Esophagus muscularis mucosa (tissue), 4 donors: ENCODE results near the gene KRT86. TPM values are rescaled to one million over a fixed set of nuclear protein-coding genes. Genes with fewer than 3 reads are reported as not detected.

Experiments
- DNase-seq: peaks from one replicate; pipeline ENCODE4 v3.0.0-alpha.2; 2017; ENCODE audit errors: extremely low spot score
- H3K27ac ChIP-seq, 4 donors: fragments of 200-600 bp; sonication (generic); replicated peaks in 1 of 4; 1 replicate in 3 of 4; 2 replicates in 1 of 4; pipeline ENCODE4 v1.5.1; 2016 to 2019; ENCODE audit warnings: mild to moderate bottlenecking in 1 of 4
- H3K27me3 ChIP-seq, 4 donors: fragments of 200-600 bp; sonication (generic); one replicate each; pipeline versions ENCODE4 v1.5.1 to v1.6.0; 2016 to 2019
- H3K36me3 ChIP-seq, 4 donors: fragments of 200-600 bp; sonication (generic); one replicate each; pipeline ENCODE4 v1.5.1; 2016 to 2019
- H3K4me1 ChIP-seq, 4 donors: fragments of 200-600 bp; sonication (generic); one replicate each; pipeline ENCODE4 v1.5.1; 2016 to 2019
- H3K4me3 ChIP-seq, 4 donors: fragments of 200-600 bp; sonication (generic); 1 replicate in 2 of 4; 2 replicates in 2 of 4; pipeline ENCODE4 v1.5.1; 2016 to 2019; ENCODE audit warnings: mild to moderate bottlenecking in 4 of 4, moderate library complexity in 1 of 4
- H3K9me3 ChIP-seq, 4 donors: fragments of 200-600 bp; sonication (generic); 1 replicate in 3 of 4; 2 replicates in 1 of 4; pipeline ENCODE4 v1.5.1; 2016 to 2019
- EP300 ChIP-seq: sonication (generic); formaldehyde crosslinking; IDR thresholded peaks from one replicate; pipeline ENCODE4 v1.6.1; 2017; ENCODE audit warnings: antibody characterized with exemption
- POLR2A ChIP-seq: fragments of 450-650 bp; IDR thresholded peaks from one replicate; pipeline ENCODE4 v1.6.1; 2017; ENCODE audit warnings: antibody characterized with exemption, moderate library complexity, mild to moderate bottlenecking, low read depth
- POLR2AphosphoS5 ChIP-seq, 2 donors: sonication (generic); formaldehyde crosslinking; IDR thresholded peaks; one replicate each; pipeline ENCODE4 v1.6.1; 2017; ENCODE audit warnings: antibody characterized with exemption in 2 of 2
- WGBS: methylation state at CpG from one replicate; pipeline ENCODE4 v1.1.5; 2018; 5-methylcytosine and 5-hydroxymethylcytosine counted together
- intact Hi-C: fragments of 100-400 bp; cut with DNase I; formaldehyde crosslinking; loops from one replicate; pipeline ENCODE4 v1.15.1; 2023
- total RNA-seq, 4 donors: library from RNA; depleted of rRNA; stranded (reverse); fragments of >200 nt; gene quantifications; one replicate each; pipeline versions ENCODE4 v1.1.0 to v1.2.1, GENCODE V29; 2016
- TF ChIP-seq, protein P1 (sequence below), 3 experiments: fragments of 200-600 bp in 2 of 3; fragments of 450-650 bp in 1 of 3; sonication (generic) in 2 of 3; IDR thresholded peaks; one replicate each; pipeline ENCODE4 v1.5.1; 2017 to 2019; ENCODE audit warnings: antibody characterized with exemption in 3 of 3, mild to moderate bottlenecking in 2 of 3, moderate library complexity in 1 of 3

KRT86 gene
- total RNA-seq, 4 donors from 2014 or later, result 0.29 to 0.33 TPM; not detected in 2

DNA sequence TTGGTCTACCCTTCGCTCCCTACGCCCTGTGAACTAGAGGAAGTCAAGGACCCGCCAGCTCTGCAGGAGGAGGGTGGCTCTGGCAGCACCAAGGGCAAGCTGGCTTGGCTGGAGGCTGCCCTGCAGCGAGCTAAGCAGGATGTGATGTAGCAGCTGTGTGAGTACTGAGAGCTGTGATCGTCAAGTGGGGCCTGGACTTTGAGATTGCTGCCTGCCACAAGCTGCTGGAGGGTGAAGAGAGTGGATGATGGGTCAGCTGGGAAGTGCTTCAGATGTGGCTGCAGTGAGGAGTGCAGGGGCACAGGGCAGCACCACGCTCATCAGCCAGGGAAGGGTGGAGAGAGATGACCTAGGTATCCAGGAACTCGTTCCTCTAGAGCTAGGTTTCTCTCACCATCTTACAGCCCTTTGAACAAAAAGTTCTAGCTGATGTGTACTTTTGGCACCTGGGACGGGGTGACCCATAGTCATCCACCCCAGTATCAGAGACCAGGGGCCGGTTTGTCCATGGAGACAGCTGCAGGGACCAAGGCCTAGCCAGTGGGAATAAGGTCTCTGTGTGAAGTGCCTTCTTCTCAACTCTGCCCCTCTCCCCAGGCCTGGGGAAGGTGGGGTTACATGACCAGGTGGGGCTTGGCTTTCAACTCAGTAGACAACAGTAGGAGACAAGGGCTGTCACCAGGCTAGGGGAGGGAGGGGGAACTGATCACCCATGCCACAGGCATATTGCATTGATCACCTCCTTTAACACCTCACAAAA is 3.2 kb downstream of the KRT86 start:
- Histone ChIP-seq H3K27me3 (no peaks in the 10 kb centered on the region), H3K4me1 (peaks cover 29 to 42% (median 37%) of the 10 kb centered on the region in 4 donors), H3K27ac (no peak overlapping the region), H3K36me3 (no peaks in the 10 kb centered on the region), H3K4me3 (no peak overlapping the region), H3K9me3 (no peaks in the 10 kb centered on the region)
- DNase-seq, result no peak
- WGBS, result 96% methylated on average over 6 of the region's 9 CpGs
- no peak for TF ChIP-seq POLR2A
- TF ChIP-seq, protein P1, sequence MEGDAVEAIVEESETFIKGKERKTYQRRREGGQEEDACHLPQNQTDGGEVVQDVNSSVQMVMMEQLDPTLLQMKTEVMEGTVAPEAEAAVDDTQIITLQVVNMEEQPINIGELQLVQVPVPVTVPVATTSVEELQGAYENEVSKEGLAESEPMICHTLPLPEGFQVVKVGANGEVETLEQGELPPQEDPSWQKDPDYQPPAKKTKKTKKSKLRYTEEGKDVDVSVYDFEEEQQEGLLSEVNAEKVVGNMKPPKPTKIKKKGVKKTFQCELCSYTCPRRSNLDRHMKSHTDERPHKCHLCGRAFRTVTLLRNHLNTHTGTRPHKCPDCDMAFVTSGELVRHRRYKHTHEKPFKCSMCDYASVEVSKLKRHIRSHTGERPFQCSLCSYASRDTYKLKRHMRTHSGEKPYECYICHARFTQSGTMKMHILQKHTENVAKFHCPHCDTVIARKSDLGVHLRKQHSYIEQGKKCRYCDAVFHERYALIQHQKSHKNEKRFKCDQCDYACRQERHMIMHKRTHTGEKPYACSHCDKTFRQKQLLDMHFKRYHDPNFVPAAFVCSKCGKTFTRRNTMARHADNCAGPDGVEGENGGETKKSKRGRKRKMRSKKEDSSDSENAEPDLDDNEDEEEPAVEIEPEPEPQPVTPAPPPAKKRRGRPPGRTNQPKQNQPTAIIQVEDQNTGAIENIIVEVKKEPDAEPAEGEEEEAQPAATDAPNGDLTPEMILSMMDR (IDR thresholded peaks at IDR 0.05), result no peak
- no peak for TF ChIP-seq EP300
- no peak for TF ChIP-seq POLR2AphosphoS5 (IDR thresholded peaks at IDR 0.05)
- intact Hi-C loops, result loop anchor here (5.0 kb wide), 2 partner anchors 55 to 120 kb away; no protein-coding TSS in a partner anchor

DNA sequence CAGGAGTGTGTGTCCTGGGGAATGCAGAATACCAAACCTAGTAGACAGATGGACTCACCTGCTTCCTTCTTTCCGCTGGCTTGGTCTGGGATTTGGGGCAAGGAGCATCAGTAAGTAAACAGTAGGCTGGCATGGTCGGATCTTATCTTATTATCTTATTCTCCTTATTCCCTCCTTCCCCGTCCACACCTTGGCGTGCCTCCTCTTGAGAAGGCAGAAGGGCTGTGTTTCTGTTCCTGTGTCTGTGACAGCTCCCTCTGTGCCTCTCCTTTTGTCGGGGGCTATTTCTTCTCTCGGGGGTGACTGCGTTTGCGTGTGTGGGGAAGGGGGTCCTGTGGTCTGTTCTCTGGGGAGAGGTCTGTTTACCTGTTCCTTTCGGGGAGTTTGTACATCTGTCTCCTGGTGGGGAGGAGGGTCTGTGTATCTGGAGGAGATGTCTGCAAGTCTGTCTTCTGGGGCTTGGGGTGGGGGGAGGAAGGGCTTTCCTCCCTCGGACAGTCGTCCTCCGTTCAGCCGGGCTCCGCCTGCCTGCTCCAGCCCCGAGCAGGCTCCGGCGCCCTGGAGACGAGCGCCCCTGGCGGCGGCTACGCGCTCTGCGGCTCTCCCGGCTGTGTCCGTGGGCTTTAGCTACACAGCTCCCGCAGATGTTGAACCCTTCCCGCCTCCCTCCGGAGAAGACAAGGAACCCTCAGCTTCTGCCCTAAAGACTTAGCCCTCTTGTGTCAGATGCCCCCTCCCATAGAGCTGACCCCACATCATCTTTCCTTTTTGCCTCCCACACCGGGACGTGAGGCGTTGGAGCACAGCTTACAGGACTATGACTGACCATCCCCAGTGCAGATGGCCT is 4.4 kb downstream of the KRT86 start:
- WGBS, result 37% methylated on average over 16 of the region's 32 CpGs
- no peaks in the 10 kb centered on the region for H3K27me3 ChIP-seq
- H3K36me3 ChIP-seq, result no peaks in the 10 kb centered on the region
- H3K4me3 ChIP-seq, result peak overlapping the region; percentile 38 to 54 (median 47)
- H3K9me3 ChIP-seq, result no peaks in the 10 kb centered on the region
- intact Hi-C loops, result loop anchor here (5.0 kb wide), 2 partner anchors 56 to 121 kb away; no protein-coding TSS in a partner anchor
- peak overlapping the region; percentile 86 to 92 (median 90) for H3K27ac ChIP-seq
- DNase-seq, result peak; percentile 95
- TF ChIP-seq POLR2A, result no peak
- TF ChIP-seq POLR2AphosphoS5 (IDR thresholded peaks at IDR 0.05), result peak; percentile 47 to 70
- TF ChIP-seq, protein P1 (IDR thresholded peaks at IDR 0.05), result peak; percentile 94 to 97 (median 95)
- H3K4me1 ChIP-seq, result peaks cover 29 to 42% (median 37%) of the 10 kb centered on the region in 4 donors

DNA sequence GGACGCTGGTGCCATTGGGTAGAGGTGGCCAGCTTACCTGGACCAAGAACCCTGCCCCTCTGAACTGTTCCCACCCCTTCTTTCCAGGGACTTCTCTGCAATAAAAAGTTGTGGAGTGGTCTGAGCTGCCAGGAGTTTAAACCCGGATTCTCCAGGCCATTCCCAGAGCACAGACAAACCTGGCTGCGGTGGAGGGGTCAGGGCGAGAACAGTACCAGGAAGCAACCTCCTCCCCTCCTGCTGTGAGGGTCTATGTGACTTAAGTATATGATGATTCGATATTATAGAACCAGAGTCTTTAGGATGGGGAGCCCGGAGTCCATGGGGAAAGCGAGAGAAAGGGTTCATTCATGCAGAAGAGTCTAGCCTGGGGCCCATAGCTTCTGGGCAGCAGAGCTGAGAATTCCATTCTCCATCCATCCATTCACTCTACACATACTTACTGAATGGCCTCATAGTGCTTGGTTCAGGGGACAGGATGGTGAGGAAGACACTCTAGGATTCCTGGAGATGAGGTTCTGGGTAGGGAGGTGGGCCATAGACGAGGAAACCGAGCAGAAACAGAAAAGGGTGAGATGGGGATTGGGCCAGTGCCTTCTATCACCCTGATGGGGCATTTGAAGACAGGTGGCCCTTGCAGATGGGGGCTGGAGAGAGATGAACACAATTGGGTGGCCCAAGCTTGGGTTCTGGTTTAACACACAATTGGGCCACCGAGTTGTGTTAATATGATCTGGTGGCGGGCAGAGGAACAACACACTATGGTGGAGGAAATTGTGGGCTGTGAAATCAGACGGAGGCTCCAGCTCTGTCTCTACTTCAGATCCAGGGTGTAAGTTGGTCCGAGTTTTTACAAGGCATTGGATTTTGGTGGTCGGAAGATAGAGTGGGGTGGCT is 5.2 kb downstream of the KRT86 start:
- Histone ChIP-seq H3K4me3 (no peak overlapping the region), H3K36me3 (no peaks in the 10 kb centered on the region), H3K27ac (peak overlapping the region; percentile 86 to 92 (median 90)), H3K27me3 (no peaks in the 10 kb centered on the region), H3K4me1 (peaks cover 29 to 42% (median 37%) of the 10 kb centered on the region in 4 donors), H3K9me3 (no peaks in the 10 kb centered on the region)
- intact Hi-C loops, result loop anchor here (5.0 kb wide), 3 partner anchors 57 to 122 kb away; no protein-coding TSS in a partner anchor
- TF ChIP-seq EP300 (no peak), POLR2AphosphoS5 (IDR thresholded peaks at IDR 0.05) (no peak), POLR2A (no peak)
- TF ChIP-seq, protein P1 (IDR thresholded peaks at IDR 0.05), result peak in 1 of 3 experiments; percentile 3
- no peak for DNase-seq
- 91% methylated on average over 14 of the region's 14 CpGs for WGBS

GRCh38 chr12:52280319-52280795 is 5.9 kb downstream of the KRT86 start:
- Histone ChIP-seq H3K27ac (peak overlapping the region; percentile 86 to 92 (median 90)), H3K9me3 (no peaks in the 10 kb centered on the region), H3K4me1 (peaks cover 29 to 42% (median 37%) of the 10 kb centered on the region in 4 donors), H3K36me3 (no peaks in the 10 kb centered on the region), H3K4me3 (no peak overlapping the region), H3K27me3 (no peaks in the 10 kb centered on the region)
- peak; percentile 95 for DNase-seq
- no CpG with 5 or more reads among the region's 3 CpGs for WGBS
- intact Hi-C loops, result loop anchor here (5.0 kb wide), 1 partner anchor 113 kb away; no protein-coding TSS in a partner anchor
- TF ChIP-seq, protein P1 (IDR thresholded peaks at IDR 0.05), result no peak
- TF ChIP-seq EP300 (peak; percentile 95), POLR2AphosphoS5 (IDR thresholded peaks at IDR 0.05) (peak; percentile 87)
